ENCODE measurements around the gene DLG5. TPM values are rescaled to one million over a fixed set of nuclear protein-coding genes. Genes with fewer than 3 reads are reported as not detected.

Gene DLG5
- total and polyA plus RNA-seq, 10 of the 15 experiments (the other 5 are each of a cell fraction or from before 2014, with no cell fraction given) = 0.18 to 6.6 (median 2.7) TPM

DNA sequence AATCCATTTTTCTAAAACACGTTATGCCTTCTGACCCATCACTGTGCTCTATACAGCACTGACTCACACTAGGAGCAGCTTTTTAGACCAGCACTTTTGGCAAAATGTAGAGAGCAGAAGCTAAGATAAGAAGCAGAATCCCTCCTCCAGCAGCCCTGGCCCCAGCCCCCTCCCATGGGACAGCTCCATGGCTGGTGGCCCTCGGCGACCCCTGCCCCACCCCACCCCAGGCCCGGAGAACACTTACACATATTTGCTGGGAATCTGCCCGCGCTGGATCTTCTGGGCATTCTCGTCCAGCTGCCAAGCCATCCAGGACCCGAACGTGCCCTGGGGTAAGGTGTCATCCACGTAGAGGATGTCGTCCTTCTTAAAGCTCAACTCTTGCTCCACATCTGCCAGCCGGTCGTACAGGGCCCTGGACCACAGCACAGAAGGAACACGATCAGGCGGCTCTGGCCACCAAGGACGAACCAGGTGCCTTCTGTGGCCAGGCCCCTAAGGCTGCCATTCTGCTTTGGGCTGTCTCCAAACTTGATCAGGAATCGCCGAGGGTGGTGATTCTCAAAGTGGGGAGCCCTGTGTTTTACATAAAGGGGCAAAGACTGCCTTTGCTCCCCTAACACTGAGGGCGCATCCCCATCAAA is 119.9 kb downstream of the DLG5 start (continued):
- TF ChIP-seq E2F8 (IDR thresholded peaks at IDR 0.05; ENCODE audit: low read depth, partially characterized antibody) = no peak
- no peak for TF ChIP-seq JUND (IDR thresholded peaks at IDR 0.05; ENCODE audit: low read depth, low read length)
- no peak for TF ChIP-seq SUZ12 (IDR thresholded peaks at IDR 0.05; ENCODE audit: unreplicated experiment)
- TF ChIP-seq ASH2L (IDR thresholded peaks at IDR 0.05; ENCODE audit: borderline replicate concordance, low read depth) = no peak

DNA sequence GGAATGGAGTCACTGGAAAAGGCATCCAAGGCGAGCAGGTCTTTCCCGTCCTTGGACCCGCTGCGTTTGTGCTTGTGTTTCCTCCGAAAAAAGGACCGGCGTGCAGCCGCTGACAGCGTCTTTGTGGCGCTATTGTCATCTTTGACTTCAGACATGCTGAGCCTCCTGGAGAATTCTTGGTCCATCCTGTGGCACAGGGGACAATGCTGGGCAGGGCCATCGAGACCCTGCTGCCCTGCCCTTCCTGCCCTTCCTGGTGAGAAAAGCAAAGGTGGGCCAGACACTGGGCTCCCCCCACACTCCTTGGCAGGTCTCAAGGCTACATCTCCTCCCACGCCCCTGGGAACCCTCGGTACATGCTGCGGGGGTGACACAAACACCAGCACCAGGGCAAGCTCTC is 120.9 kb downstream of the DLG5 start:
- 86% methylated on average over 14 of the region's 14 CpGs for WGBS (ENCODE audit: insufficient coverage, insufficient replicate concordance, low lambda C conversion rate, missing lambda C conversion rate)
- H3K4me1 ChIP-seq (ENCODE audit: control insufficient read depth, insufficient read depth, low read length) = peaks cover 4% of the 10 kb centered on the region; the same call in 1 of the 2 replicates
- ChIA-PET POLR2A (no interaction called here), RAD21 (ENCODE audit: unreplicated experiment) (no interaction called here), SMC1A (ENCODE audit: uncharacterized antibody, unreplicated experiment) (interaction anchor here (0.9 kb wide), 1 partner anchor 10 kb away, joined by 3 read pairs; no protein-coding TSS in a partner anchor), CTCF (no interaction called here)
- H3K27me3 ChIP-seq (replicated peaks in 1 of 2; ENCODE audit: control insufficient read depth in 2 of 2, insufficient read depth in 2 of 2, low read length in 1 of 2) = no peaks in the 10 kb centered on the region
- no peak overlapping the region for H3K4me2 ChIP-seq (ENCODE audit: control insufficient read depth, insufficient read depth)
- H3K9me3 ChIP-seq (replicated peaks; ENCODE audit: control insufficient read depth, insufficient read depth, low read length) = no peaks in the 10 kb centered on the region
- intact Hi-C loops (cut with micrococcal nuclease; ENCODE audit: unreplicated experiment) (no loop called here), in situ Hi-C loops (cut with MboI) (no loop called here)
- H3K79me2 ChIP-seq (ENCODE audit: control insufficient read depth, insufficient read depth, low read length) = no peaks in the 10 kb centered on the region
- H3K27ac ChIP-seq (ENCODE audit: control insufficient read depth, insufficient read depth) = no peak overlapping the region
- no peak overlapping the region for H3K9ac ChIP-seq (ENCODE audit: control insufficient read depth, insufficient read depth, low read length)
- no peak overlapping the region for H3K4me3 ChIP-seq
- H3K36me3 ChIP-seq (ENCODE audit: control insufficient read depth in 2 of 2, insufficient read depth in 2 of 2, low read length in 1 of 2) = peaks cover 2 to 3% of the 10 kb centered on the region in 2 experiments; a peak in 2 of 4 replicates
- no peaks in the 10 kb centered on the region for H4K20me1 ChIP-seq (ENCODE audit: control insufficient read depth, insufficient read depth)
- BruUV-seq (replicated peaks) = no TSS peak
- TF ChIP-seq TCF3 (IDR thresholded peaks at IDR 0.05; ENCODE audit: borderline replicate concordance, insufficient read depth, low read depth, low read length) (no peak), ZZZ3 (IDR thresholded peaks at IDR 0.05; ENCODE audit: control insufficient read depth, insufficient read length, low read depth) (no peak), ZBTB4 (CRISPR knock-in tag; IDR thresholded peaks at IDR 0.05) (no peak), ATF3 (IDR thresholded peaks at IDR 0.05; ENCODE audit: borderline replicate concordance, extremely low read depth, low read depth, low read length) (no peak)
- TF ChIP-seq, protein P1, sequence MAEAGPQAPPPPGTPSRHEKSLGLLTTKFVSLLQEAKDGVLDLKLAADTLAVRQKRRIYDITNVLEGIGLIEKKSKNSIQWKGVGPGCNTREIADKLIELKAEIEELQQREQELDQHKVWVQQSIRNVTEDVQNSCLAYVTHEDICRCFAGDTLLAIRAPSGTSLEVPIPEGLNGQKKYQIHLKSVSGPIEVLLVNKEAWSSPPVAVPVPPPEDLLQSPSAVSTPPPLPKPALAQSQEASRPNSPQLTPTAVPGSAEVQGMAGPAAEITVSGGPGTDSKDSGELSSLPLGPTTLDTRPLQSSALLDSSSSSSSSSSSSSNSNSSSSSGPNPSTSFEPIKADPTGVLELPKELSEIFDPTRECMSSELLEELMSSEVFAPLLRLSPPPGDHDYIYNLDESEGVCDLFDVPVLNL (IDR thresholded peaks at IDR 0.05; ENCODE audit: low read depth, low read length) = no peak
- ATAC-seq = no peak
- no peak overlapping the region for H2AFZ ChIP-seq (ENCODE audit: control insufficient read depth, low read depth, low read length)
- FAIRE-seq = no peak
- DNase-seq (ENCODE audit: low read depth, low spot score) = no peak
